Myocyte (in vitro differentiated cells): ENCODE data around the gene ZCCHC17. TPM values are rescaled to one million over a fixed set of nuclear protein-coding genes. Genes with fewer than 3 reads are reported as not detected.
A peak's percentile ranks its signal among the peaks of the same experiment; 100 is the strongest.
"Not testable (repeated sequence)": the region's sequence is repeated elsewhere in the genome, so short reads cannot be mapped to it uniquely, and the experiment has no call there.

Experiments
- DNase-seq: peaks from one replicate; pipeline ENCODE4 v3.0.0-alpha.2; 2012; ENCODE audit warnings: low read depth
- polyA plus RNA-seq: library from polyadenylated mRNA; unstranded; fragments of >200 nt; gene quantifications from one replicate; pipeline ENCODE4 v1.2.1, GENCODE V29; 2012; ENCODE audit warnings: missing spikeins
- total RNA-seq: library from RNA; depleted of rRNA; stranded (reverse); fragments of >200 nt; gene quantifications from 2 replicates; pipeline ENCODE4 v1.2.3, GENCODE V29; 2014

The ZCCHC17 gene, protein sequence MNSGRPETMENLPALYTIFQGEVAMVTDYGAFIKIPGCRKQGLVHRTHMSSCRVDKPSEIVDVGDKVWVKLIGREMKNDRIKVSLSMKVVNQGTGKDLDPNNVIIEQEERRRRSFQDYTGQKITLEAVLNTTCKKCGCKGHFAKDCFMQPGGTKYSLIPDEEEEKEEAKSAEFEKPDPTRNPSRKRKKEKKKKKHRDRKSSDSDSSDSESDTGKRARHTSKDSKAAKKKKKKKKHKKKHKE
- total RNA-seq = 32.9 and 34.7 TPM in 2 replicates
- 43.7 TPM for polyA plus RNA-seq

DNA sequence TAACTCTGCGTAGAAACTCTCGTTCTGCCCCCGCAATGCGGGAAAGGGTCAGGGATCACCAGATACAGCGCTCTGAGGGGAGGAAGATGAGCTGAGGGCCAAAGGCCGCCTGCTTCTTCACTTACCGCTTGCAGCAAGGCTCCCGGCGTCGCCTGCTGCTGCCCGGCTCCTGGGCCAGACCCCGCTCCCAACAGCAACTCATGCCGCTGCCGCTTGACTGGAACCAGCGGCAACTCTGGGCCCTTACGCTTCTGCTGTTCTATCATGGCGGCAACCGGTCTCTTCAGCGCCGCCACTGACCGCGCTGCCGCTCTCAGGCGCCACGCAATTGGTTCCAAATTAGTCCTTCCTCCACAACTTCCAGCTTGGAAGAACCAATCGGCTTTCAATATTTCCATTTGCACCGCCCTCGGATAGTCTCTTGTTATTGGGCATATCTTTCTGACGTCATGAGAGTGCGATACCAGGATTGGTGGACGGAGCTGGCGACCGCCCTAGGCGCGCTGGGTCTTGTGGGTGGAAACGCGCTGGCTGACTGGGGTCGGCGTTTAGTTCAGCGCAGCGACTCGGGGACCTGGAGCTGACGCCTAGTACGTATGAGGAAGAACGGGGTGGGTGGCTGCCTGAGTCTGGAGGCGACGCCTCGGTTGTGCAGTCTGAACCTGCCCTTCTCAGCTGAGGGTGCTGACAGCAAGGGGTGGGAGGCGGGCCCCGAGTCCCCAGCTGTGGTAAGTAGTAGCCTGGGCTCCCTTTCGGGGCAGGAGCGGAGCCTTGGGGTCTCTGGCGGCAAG is at the start of gene ZCCHC17, which contains the start of gene SNRNP40:
ZCCHC17 (plus strand) TSS at position 547 of the 791 bp plus-strand sequence. CDS start 13,067 bp downstream, outside the sequence.
SNRNP40 (minus strand) TSS at position 303 of the 791 bp plus-strand sequence; CDS start at position 266, 37 bp downstream.
- peak; percentile 100 for DNase-seq

DNA sequence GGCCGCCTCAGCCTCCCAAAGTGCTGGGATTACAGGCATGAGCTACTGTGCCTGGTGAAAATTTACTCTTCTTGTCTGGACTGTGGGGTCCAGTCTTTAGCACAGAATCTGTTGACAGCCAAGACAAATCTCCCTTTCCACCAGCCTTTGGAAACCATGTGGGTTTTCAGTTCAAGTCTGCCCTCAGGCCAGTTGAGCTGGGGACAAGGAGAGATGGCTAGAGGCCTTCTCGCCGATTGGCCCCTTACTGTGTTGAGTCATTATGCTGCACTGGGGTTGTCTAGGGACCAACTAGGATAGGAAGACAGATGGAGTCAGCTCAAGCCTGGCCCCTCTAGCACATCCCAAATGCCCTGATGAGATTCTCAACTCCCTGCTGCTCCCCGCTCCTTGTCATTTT is 48.6 kb upstream of the ZCCHC17 start:
- no peak for DNase-seq

DNA sequence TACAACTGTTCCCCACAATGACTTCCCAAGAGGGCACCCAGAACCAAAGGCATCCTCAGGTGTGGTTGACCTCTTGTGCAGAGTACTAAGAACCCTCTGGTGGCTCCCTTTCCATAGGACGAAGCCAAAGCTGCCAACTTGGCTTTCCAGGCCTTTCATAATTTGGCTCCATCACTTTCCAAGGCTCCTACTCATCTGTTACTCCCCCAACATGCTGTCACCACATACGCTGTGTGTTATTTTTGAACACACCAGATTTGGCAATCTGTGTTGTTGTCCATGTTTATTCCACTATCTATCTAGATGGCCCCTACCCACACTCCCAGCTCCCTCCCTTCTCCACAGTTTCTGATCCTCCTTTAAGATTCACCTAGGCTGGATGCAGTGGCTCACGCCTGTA is 47.0 kb upstream of the ZCCHC17 start:
- DNase-seq = no peak

DNA sequence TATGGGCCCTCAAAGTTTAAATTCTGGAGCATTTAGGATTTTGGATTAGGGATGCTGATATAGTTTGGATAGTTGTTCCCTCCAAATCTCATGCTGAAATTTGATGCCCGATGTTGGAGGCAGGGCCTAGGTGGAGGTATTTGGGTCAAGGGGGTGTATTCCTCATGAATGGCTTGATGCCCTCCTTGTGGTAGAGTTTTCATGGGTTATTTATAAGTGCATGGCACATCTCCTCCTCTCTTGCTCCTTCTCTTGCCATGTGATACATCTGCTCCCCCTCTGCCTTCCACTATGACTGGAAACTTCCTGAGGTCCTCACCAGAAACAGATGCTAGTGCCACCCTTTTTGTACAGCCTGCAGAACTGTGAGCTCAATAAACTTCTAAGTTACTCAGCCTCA is 39.6 kb upstream of the ZCCHC17 start:
- DNase-seq = no peak

DNA sequence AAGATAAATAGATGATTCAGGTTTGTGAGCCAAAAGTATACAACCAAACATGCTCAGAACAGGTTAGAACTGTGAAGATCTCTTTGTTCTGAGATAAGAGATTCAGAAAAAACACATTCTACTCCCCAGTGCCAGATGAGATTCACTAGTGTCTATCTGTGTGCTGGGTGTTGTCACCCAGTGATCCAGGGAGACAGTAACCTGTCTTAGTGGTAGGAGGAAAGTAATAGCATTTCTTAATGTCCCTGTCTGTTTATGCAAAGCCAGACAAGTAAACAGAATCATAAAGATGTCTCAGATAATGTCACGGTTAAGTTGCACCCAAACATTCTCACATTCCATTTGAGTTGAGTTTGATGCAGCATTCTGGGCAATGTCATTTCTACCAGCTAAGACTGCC is 38.3 kb upstream of the ZCCHC17 start:
- DNase-seq = no peak

DNA sequence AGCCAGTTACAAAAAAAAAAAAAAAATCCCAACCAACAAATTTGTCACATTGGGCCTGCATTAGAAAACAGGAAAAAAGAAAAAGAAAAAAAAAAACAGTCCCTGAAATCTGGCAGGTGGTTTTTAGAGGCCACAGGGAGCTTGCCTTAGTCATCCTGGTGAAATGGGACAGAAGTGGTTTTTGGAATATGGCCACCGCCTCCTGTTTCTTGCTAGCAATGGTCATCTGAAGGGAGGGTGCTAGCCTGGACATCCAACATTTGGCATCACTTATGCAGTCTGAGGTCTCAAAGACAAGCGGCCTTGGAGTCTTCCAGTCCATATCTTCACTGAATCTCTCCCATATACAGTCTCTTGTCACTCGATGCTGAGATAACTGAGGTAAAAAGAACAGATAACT is 37.1 kb upstream of the ZCCHC17 start:
- peak; percentile 64 for DNase-seq

DNA sequence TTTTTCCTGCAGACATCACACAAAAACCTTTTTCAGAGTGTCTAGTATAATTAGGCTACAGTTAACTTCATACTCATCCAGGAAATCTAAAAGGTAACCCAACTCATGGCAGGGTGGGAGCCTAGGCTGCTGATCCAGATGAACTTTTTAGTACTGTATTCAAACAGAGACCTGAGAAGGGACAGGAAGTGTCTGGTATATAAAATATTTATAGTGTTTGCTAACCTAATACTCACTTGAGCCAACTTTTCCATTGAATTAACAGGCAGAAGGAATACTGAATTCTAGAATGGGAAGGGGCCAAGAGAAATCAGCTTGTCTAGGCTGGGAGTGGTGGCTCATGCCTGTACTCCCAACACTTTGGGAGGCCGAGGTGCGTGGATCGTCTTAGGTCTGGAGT is 34.9 kb upstream of the ZCCHC17 start:
- no peak for DNase-seq

DNA sequence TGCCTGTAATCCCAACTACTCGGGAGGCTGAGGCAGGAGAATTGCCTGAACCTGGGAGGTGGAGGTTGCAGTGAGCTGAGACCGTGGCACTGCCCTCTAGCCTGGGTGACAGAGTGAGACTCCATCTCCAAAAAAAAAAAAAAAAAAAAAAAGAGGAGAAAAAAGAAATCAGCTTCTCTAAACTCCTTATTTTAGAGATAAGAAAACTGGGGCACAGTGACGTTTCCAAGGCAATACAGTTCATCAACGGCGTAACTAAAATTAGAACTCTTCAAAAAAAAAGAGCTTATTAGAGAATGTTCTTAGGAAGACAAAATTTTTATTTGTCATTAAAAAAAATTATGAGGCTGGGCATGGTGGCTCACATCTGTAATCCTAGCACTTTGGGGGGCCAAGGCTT is 34.4 kb upstream of the ZCCHC17 start:
- not testable (repeated sequence) for DNase-seq

DNA sequence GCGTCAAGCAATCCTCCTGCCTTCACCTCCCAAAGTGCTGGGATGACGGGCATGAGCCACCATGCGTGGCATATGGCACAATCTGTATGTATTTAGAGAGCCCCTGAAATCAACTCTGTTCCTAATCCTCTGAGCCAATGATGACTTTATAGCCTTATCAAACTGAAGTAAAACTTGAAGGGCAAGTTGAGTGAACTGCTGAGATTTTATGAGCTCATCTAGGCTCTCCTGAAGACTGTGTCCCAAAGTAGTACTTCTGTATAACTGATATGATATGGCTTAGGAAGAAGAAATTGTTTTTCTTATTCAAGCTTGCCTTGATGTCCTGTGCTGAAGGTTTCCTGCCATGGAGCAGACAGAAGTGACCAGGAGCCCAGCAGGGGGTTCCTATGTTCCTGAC is 33.4 kb upstream of the ZCCHC17 start:
- no peak for DNase-seq

DNA sequence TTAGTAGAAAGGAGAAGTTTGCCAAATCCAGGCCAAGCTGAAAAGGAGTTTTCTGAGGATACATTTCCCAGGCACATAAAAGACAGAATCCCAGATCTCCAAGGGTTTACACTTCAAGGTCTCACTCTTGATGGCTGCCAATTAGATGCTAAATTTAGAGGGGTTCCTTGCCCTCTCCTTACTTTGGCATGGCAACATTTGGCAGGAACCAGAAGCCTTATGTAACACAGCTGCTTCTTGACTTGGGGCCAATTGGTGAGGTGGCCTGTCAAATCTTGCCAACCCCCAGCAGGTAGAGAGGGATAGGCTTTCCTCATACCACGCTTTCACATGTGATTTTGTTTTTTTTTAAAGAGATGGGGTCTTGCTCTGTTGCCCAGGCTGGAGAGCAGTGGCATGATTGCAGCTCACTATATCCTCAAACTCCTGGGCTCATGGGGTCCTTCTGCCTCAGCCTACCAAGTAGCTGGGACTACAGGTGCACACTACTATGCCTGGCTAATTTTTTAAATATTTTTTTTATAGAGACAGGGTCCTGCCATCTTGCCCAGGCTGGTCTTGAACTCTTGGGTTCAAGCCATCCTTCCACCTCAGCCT is 31.9 kb upstream of the ZCCHC17 start:
- peak; percentile 36 for DNase-seq

DNA sequence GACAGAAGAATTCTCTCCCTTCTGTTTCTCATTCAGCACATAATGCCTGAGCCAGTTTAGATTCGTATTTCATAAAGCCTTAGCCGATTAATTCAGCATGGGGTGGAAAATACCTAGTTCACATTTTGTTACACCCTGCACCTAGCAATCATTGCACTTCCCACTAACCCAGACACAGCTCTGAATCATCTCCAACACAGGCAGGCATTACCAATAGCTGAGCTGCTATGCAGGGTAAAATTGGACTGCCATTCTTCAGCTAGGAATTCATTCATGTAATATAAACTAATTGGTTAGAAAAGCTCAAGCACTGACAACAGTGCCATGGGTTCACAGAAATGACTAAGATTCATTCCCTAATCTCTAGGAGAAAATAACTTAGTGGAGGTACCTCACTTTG is 30.3 kb upstream of the ZCCHC17 start:
- DNase-seq = no peak

DNA sequence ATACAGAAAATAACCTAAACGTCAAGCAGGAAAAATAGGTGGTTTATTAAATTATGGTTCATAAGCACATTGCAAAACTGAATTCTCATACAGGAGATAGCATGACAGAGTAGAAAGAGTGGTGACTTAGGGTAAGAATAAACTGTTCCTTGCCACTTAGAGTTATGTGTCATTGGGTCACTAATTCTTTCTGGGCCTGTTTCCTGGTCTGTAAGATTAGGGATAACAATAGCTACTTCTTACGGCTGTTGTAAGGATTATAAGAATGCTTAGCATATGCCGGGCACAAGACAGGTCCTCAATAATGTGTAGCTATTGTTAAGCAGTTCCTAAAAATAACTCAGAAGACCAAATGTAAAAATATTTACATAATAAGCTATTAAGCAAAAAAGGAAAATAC is 24.5 kb upstream of the ZCCHC17 start:
- DNase-seq = no peak

DNA sequence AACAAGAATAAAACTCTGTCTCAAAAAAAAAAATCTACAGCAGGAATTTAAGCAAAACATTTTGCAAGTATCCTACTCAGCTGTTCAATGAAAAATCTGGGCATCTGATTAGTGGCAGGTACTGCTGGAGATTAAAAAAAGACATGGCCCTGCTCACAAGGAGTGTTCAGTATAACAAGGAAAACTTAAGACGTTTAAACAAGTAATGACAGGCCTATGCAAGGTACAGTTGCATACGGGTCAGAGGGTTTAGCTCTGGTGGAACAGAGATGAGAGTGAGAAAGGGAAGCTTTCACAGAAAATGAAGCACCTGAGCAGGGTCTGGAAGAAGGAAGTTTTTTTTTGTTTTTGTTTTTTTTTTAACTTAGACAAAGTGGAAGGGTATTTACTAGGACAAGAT is 23.2 kb upstream of the ZCCHC17 start:
- DNase-seq = no peak

DNA sequence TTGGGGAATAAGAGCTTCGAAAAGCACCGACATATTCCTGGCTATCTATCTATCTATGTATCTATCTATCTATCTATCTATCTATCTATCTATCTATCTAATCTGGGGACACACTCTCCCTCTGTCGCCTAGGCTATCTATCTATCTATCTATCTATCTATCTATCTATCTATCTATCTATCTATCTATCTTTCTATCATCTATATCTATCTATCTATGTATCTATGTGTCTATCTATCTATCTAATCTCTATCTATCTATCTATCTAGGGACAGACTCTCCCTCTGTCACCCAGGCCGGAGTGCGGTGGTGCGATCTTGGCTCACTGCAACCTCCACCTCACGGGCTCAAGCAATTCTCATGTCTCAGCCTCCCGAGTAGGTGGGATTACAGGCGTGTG is 14.4 kb upstream of the ZCCHC17 start:
- not testable (repeated sequence) for DNase-seq

DNA sequence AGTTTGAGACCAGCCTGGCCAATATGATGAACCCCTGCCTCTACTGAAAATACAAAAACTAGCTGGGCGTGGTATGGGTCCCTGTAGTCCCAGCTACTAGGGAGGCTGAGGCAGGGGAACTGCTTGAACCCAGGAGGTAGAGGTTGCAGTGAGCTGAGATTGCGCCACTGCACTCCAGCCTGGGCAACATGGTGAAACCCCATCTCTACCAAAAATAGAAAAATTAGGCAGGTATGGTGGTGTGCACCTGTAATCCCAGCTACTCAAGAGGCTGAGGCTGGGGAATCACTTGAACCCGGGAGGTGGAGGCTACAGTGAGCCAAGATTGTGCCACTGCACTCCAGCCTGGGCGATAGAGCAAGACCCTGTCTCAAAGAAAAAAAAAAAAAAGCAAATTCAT is 9.0 kb upstream of the ZCCHC17 start:
- DNase-seq = not testable (repeated sequence)

DNA sequence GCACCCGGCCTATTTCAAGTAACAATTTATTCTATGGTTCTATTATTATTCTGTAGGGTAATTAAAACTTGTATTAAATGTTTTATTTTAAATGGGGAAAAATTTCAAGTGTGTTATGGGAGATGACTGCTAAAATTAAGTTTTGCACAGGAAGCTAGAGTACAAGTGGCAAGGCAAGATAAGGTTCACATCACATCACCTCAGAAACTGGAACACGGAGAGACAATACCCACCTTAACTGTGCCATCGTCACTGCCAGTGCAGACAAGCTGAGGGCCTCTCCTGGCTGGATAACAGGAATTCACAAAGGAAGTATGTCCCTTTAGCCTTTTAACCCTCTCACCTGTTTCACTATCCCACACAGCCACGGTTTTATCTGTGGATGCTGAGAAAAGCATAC is 7.8 kb upstream of the ZCCHC17 start:
- no peak for DNase-seq

DNA sequence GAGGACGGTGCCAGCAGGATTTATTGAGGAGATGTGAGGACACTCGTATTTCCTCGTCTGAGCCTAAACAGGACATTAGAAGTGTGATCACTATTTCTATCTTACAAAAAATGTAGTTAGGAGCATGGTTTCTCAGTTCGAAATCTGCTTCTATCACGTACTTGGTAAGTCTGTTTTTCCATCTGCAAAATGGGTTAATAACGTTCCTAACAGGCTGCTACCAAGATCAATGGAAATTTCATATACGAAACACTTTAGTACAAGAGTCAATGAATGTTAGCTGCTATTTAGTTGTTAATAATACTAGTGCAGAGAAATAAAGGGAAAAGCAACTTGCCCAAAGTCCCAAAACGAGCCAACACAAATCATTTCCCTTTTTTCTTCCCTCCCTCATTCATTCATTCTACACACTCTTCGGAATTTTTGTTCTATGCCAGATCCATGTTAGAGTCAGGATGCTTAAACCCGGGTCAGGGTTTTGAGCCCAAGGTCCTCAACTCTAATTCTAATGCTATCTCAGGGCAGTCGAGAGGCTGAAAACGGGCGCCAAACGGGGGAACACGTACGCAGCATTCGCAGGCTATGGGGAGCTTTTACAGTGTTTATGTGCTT is 852 bp upstream of the ZCCHC17 start:
- DNase-seq = peak; percentile 1

DNA sequence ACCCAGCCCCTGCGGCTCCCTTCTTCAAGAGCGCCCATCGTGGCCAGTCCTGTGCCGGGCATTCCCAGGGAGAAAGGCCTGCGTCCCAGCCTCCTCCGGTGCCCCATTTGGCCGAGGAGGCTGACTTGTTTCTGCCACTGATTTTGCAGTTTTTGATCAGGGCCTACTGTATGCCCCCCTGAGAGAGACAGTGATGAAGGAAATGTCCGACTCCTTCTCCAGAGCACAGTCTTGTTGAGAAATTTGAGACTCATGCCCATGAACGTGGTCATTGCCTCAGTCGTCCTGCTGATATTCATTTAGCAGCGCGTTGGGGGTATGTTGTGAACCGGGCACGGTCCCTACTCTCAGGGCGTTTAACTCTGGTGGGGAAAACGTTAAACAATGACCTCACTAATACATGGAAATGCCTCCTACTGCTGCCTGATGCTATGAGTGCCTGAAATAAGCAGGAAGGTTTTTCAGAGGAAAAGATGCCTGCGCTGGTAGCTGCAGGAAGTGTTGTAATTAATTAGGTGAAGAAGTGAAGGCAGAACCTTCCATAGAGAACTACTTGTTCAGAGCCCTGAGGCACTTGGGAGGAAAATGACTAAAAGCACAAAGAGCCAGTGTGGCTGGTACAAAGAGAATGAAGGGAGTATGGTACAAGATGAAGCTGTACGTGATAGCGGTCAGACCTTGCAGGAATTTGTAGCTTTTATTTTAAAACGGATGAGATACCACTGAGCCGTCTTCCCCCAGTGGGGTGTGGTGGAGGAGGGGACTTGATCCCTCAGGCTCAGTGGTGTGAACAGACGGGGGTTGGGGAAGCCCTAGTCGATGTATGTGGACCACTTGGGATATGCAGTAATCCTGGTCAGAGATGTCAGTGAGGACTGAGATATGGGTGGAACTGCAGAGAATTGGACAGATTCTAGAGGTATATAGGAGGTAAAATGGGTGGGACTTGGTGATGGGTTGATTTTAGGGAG is 730 bp downstream of the ZCCHC17 start:
- peak; percentile 5 for DNase-seq

DNA sequence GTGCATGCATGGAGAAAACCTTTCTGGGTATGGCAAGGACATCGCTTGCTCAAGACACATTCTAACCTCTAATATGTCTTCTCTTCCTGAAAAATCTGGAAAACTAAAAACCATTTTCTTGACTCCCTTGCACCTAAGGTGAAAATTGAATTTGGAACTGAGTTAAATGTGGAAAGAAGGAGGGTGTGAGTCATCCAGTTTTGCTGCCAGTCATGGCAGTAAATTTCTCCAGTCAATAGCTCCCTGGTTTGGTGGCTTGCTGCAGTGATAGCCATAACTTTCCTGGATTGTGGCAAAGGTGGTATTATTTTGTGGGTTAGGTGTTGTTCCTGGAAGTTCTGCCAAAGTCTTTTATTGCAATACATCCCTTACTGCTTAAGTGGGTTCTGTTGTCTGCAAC is 2.5 kb downstream of the ZCCHC17 start:
- DNase-seq = peak; percentile 3

DNA sequence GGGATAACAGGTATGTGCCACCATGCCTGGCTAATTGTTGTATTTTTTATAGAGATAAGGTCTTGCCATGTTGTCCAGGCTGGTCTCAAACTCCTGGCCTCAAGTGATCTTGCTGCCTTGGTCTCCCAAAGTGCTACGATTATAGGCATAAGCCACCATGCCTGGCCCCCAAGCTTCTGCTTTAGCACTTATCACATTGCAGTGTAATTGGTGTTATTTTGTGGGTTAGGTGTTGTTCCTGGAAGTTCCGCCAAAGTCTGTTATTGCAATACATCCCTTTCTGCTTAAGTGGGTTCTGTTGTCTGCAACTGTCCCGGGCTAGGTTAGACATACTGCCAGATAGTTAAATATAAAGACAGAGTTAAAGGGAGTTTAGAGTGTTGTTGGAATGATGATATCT is 3.4 kb downstream of the ZCCHC17 start:
- no peak for DNase-seq
